Placental epithelial cell (primary cell): ENCODE data around the gene ADI1. TPM values are rescaled to one million over a fixed set of nuclear protein-coding genes. Genes with fewer than 3 reads are reported as not detected.

Experiments
- total RNA-seq: library from RNA; depleted of rRNA; stranded (reverse); fragments of >200 nt; gene quantifications from 2 replicates; pipeline ENCODE4 v1.2.3, GENCODE V29; 2012

The ADI1 gene
- 74.6 and 76.3 TPM in 2 replicates for total RNA-seq

GRCh38 chr2:3519255-3520205, at the start of gene ADI1:
Gene ADI1, minus strand, starts transcription at chr2:3519531. Its CDS starts 44 bp downstream, at chr2:3519487.

GRCh38 chr2:3558205-3559014, 39.1 kb upstream of the ADI1 start, which contains the start of gene RNASEH1:
Gene RNASEH1, minus strand, starts transcription at chr2:3558333. Its CDS starts 73 bp downstream, at chr2:3558260.

Other genes with a start within 250 kb of the ADI1 start
- gene EIPR1, start 141.7 kb downstream of the ADI1 start, total RNA-seq, result 14.5 and 39.5 TPM in 2 replicates
- gene TRAPPC12, start 139.8 kb downstream of the ADI1 start, total RNA-seq, result 68.5 and 101 TPM in 2 replicates
- 16.5 and 20.5 TPM in 2 replicates for gene RNASEH1, start 38.8 kb upstream of the ADI1 start, total RNA-seq
- gene RPS7, start 55.7 kb upstream of the ADI1 start, total RNA-seq, result 1,334 and 1,576 TPM in 2 replicates
- gene COLEC11, start 75.6 kb upstream of the ADI1 start, total RNA-seq, result 0.39 TPM in 1 of 2 replicates, not detected in the other
- gene ALLC, start 138.7 kb upstream of the ADI1 start, total RNA-seq, result not detected in 2 replicates
- gene DCDC2C, start 184.0 kb upstream of the ADI1 start, total RNA-seq, result not detected in 2 replicates